Ascending aorta (tissue), 2 donors: ENCODE measurements around the gene PUDP. TPM values are rescaled to one million over a fixed set of nuclear protein-coding genes. Genes with fewer than 3 reads are reported as not detected.

Source experiments
- DNase-seq, 2 donors: peaks; one replicate each; pipeline ENCODE4 v3.0.0-alpha.2; 2019; ENCODE audit warnings: low spot score in 2 of 2
- H3K27ac ChIP-seq, 2 donors: fragments of 200-600 bp; sonication (generic); one replicate each; pipeline ENCODE4 v1.5.1; 2016 to 2017; ENCODE audit warnings: mild to moderate bottlenecking in 1 of 2
- H3K27me3 ChIP-seq: fragments of 200-600 bp; sonication (generic); one replicate; pipeline ENCODE4 v1.5.1; 2017
- H3K36me3 ChIP-seq, 2 donors: fragments of 200-600 bp; sonication (generic); one replicate each; pipeline ENCODE4 v1.5.1; 2016
- H3K4me1 ChIP-seq, 2 donors: fragments of 200-600 bp; sonication (generic); one replicate each; pipeline ENCODE4 v1.5.1; 2016 to 2017; ENCODE audit warnings: mild to moderate bottlenecking in 1 of 2
- H3K4me3 ChIP-seq, 2 donors: fragments of 200-600 bp; sonication (generic); one replicate each; pipeline ENCODE4 v1.5.1; 2016 to 2017; ENCODE audit warnings: mild to moderate bottlenecking in 1 of 2
- H3K9me3 ChIP-seq, 2 donors: fragments of 200-600 bp; sonication (generic); one replicate each; pipeline ENCODE4 v1.5.1; 2016
- CTCF ChIP-seq, 3 experiments: fragments of 200-600 bp in 2 of 3; fragments of 450-650 bp in 1 of 3; sonication (generic) in 2 of 3; IDR thresholded peaks; one replicate each; pipeline ENCODE4 v1.5.1; 2016 to 2019; ENCODE audit warnings: antibody characterized with exemption in 3 of 3, mild to moderate bottlenecking in 1 of 3, moderate library complexity in 1 of 3
- intact Hi-C: fragments of 100-400 bp; cut with DNase I; formaldehyde crosslinking; loops from one replicate; pipeline ENCODE4 v1.15.1; 2023
- total RNA-seq: library from RNA; depleted of rRNA; stranded (reverse); fragments of >200 nt; gene quantifications from one replicate; pipeline ENCODE4 v1.1.0, GENCODE V29; 2016

The PUDP gene
- total RNA-seq, 1 donor from 2014 or later: 1.7 TPM

DNA sequence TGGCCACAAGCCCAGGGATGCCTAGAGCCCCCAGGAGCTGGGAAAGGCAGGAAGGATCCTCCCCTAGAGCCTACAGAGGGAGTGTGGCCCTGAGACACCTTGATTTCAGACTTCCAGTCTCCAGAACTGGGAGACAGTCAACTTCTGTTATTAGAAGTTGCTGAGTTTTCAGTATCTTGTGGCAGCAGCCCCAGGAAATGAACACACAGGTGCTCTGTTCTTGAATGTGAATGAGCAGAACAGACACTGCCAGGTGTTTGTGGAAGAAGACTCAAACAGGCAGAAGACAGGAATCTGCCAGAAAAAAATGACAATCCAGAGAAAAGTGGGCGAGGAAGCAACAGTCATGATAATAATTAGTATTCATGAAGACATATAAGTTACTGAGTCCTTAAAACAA lies 64.9 kb downstream of the PUDP start:
- Histone ChIP-seq H3K27ac (no peak overlapping the region), H3K36me3 (peaks cover 0 to 9% of the 10 kb centered on the region in 2 donors), H3K9me3 (no peaks in the 10 kb centered on the region), H3K4me1 (no peaks in the 10 kb centered on the region), H3K27me3 (no peaks in the 10 kb centered on the region), H3K4me3 (no peak overlapping the region)
- no peak for DNase-seq
- no peak for TF ChIP-seq CTCF (IDR thresholded peaks at IDR 0.05)
- intact Hi-C loops: no loop called here

DNA sequence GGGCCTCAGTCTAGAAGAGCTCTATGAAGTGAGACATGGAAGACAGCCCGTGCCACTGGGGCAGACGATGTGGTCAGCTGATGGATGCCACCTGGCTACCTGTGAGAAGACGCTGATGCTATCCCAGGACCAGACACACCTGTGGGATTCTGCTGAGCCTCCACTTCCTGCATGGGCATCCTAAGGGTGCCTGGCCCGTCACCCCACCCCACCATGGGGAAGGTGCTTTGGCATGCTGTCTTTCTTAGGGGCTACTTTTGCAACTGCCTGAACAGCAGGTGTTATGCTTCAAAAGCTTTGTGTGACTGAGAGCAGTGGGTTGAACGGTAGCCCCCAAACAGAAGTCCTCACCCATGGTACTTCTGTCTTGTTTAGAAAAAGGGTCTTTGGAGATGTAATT lies 65.4 kb downstream of the PUDP start:
- no peak for TF ChIP-seq CTCF (IDR thresholded peaks at IDR 0.05)
- H3K27ac ChIP-seq: no peak overlapping the region
- peaks cover 0 to 9% of the 10 kb centered on the region in 2 donors for H3K36me3 ChIP-seq
- intact Hi-C loops: no loop called here
- H3K4me3 ChIP-seq: no peak overlapping the region
- H3K9me3 ChIP-seq: no peaks in the 10 kb centered on the region
- H3K27me3 ChIP-seq: no peaks in the 10 kb centered on the region
- DNase-seq: no peak
- no peaks in the 10 kb centered on the region for H3K4me1 ChIP-seq

GRCh38 chrX:7077241-7078230 lies 70.4 kb downstream of the PUDP start:
- intact Hi-C loops: no loop called here
- Histone ChIP-seq H3K36me3 (peaks cover 5 to 20% of the 10 kb centered on the region in 2 donors), H3K9me3 (no peaks in the 10 kb centered on the region), H3K4me3 (no peak overlapping the region), H3K4me1 (no peaks in the 10 kb centered on the region), H3K27me3 (no peaks in the 10 kb centered on the region), H3K27ac (no peak overlapping the region)
- TF ChIP-seq CTCF (IDR thresholded peaks at IDR 0.05): no peak
- DNase-seq: no peak

DNA sequence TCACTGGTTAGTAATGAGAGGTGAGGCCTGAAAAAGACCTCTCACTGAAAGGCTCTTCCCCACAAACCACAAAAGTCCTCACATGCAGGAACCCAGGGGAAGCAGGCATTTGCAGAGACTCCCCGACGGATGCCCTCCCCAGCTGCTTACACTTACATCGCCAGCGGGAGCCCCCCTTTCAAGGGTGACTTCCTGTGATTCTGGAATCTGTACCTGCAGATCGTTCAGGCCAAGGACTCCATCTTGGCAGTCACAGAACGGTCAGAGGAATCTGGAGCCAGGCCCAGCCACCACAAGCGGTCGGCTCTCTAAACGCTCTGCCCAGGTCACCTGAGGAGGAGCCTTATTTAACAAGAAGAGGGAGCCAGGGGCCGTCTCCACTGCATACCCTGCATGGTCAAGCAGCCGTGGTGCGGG lies 71.7 kb downstream of the PUDP start:
- Histone ChIP-seq H3K27ac (no peak overlapping the region), H3K4me3 (no peak overlapping the region), H3K36me3 (peaks cover 5 to 18% of the 10 kb centered on the region in 2 donors), H3K27me3 (no peaks in the 10 kb centered on the region), H3K4me1 (no peaks in the 10 kb centered on the region), H3K9me3 (no peaks in the 10 kb centered on the region)
- no peak for DNase-seq
- TF ChIP-seq CTCF (IDR thresholded peaks at IDR 0.05): no peak
- intact Hi-C loops: no loop called here

DNA sequence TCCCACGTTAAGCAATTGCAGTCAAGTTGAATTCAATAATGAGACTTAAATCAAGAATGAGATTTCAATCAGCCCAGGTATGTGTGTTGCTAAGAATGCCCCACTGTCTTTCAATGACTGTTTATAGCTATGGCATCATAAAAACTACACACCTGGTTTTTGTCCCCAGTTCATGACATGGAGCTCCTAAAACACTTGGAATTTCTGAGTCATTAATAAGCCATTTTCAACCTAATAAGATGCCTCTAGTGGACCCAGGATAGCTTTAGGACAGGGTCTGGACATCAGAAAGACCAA lies 73.1 kb downstream of the PUDP start:
- no peaks in the 10 kb centered on the region for H3K27me3 ChIP-seq
- H3K36me3 ChIP-seq: peaks cover 5 to 18% of the 10 kb centered on the region in 2 donors
- intact Hi-C loops: no loop called here
- no peaks in the 10 kb centered on the region for H3K9me3 ChIP-seq
- no peak for DNase-seq
- no peak for TF ChIP-seq CTCF (IDR thresholded peaks at IDR 0.05)
- H3K4me3 ChIP-seq: no peak overlapping the region
- H3K27ac ChIP-seq: no peak overlapping the region
- H3K4me1 ChIP-seq: no peaks in the 10 kb centered on the region
